Testis (tissue), 2 donors: Measurements from ENCODE around the gene MYL9.

Experiments
- POLR2A ChIP-seq: fragments of 450-650 bp; IDR thresholded peaks from one replicate; pipeline ENCODE4 v1.6.1; 2017; ENCODE audit warnings: antibody characterized with exemption, mild to moderate bottlenecking, moderate library complexity
- TF ChIP-seq, protein P1 (sequence below), 3 experiments: fragments of 450-650 bp in 2 of 3; fragments of 200-600 bp in 1 of 3; sonication (generic) in 1 of 3; IDR thresholded peaks; one replicate each; pipeline ENCODE4 v1.5.1; 2016 to 2019; ENCODE audit warnings: antibody characterized with exemption in 3 of 3, mild to moderate bottlenecking in 2 of 3, moderate library complexity in 1 of 3

DNA sequence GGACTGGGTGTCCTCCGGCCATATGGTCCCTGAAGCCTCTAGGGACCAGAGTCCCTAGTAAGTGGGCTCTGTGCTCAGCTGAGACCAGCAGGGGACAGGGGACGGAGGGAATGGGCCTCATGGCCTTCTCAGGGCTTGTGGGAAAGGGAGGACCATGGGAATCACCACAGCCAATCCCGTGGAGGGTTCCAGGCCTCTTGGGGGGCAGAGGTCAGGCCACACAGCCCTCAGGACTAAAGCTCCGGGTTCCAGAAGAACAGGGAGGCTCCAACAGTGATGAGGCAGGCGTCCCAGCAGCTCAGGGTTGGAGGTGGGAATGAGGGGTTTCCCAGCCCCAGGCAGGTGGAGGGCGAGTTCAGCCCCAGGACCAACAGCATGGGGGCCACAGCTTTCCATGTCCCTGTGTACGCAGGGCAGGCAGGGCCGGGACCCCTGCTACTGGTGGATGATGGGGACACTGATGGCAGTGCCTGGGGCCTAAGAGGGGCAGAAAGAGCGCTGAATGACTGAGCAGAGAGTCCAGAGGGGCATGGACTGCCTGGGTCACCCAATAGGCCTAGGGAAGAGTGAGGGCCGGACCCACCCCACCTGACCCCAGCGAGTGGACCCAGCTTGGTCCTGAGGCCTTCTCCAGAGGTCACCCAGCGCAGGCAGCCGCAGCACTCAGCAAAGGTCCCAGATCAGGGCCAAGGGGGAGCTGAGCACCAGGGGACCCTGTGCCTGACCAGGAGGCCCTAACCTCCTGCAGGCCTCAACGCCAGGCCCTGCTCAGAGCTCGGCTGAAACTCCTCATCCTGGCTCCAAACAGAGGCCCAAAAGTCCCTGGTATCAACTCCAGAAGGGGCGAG, 8.8 kb downstream of the MYL9 start:
- TF ChIP-seq POLR2A = no peak
- TF ChIP-seq, protein P1, sequence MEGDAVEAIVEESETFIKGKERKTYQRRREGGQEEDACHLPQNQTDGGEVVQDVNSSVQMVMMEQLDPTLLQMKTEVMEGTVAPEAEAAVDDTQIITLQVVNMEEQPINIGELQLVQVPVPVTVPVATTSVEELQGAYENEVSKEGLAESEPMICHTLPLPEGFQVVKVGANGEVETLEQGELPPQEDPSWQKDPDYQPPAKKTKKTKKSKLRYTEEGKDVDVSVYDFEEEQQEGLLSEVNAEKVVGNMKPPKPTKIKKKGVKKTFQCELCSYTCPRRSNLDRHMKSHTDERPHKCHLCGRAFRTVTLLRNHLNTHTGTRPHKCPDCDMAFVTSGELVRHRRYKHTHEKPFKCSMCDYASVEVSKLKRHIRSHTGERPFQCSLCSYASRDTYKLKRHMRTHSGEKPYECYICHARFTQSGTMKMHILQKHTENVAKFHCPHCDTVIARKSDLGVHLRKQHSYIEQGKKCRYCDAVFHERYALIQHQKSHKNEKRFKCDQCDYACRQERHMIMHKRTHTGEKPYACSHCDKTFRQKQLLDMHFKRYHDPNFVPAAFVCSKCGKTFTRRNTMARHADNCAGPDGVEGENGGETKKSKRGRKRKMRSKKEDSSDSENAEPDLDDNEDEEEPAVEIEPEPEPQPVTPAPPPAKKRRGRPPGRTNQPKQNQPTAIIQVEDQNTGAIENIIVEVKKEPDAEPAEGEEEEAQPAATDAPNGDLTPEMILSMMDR (IDR thresholded peaks at IDR 0.05) = no peak
